UCSD-AML1 (cell line): Measurements from ENCODE around the gene KIAA1958.
"Not testable (repeated sequence)": the region's sequence is repeated elsewhere in the genome, so short reads cannot be mapped to it uniquely, and the experiment has no call there.

Source experiments
- DNase-seq: peaks from one replicate; lab custom pipeline; 2025; ENCODE audit not compliant: unreplicated experiment; lab: John Stamatoyannopoulos, UW

KIAA1958 gene

GRCh38 chr9:112489039-112489546, 2.5 kb downstream of the KIAA1958 start:
- DNase-seq, result no peak

- DNase-seq, result no peak
These were observed 3.4 kb downstream of the KIAA1958 start for GRCh38 chr9:112489876-112490666.

GRCh38 chr9:112493393-112494137, 6.9 kb downstream of the KIAA1958 start:
- no peak for DNase-seq

- DNase-seq, result no peak
These were observed 7.5 kb downstream of the KIAA1958 start for GRCh38 chr9:112494153-112494552.

GRCh38 chr9:112495614-112496013, 9.0 kb downstream of the KIAA1958 start:
- DNase-seq, result no peak

- no peak for DNase-seq
These were observed 9.6 kb downstream of the KIAA1958 start for GRCh38 chr9:112496074-112496722.

GRCh38 chr9:112500842-112501241, 14.2 kb downstream of the KIAA1958 start:
- no peak for DNase-seq

- DNase-seq, result no peak
These were observed 14.7 kb downstream of the KIAA1958 start for GRCh38 chr9:112501287-112501686.

- DNase-seq, result no peak
These were observed 15.7 kb downstream of the KIAA1958 start for GRCh38 chr9:112502175-112502946.

- no peak for DNase-seq
These were observed 16.5 kb downstream of the KIAA1958 start for GRCh38 chr9:112503170-112503569.

GRCh38 chr9:112505086-112505485, 18.5 kb downstream of the KIAA1958 start:
- no peak for DNase-seq

GRCh38 chr9:112505607-112506006, 19.0 kb downstream of the KIAA1958 start:
- no peak for DNase-seq

- DNase-seq, result no peak
These were observed 19.9 kb downstream of the KIAA1958 start for GRCh38 chr9:112506571-112506970.

GRCh38 chr9:112507001-112507680, 20.5 kb downstream of the KIAA1958 start:
- no peak for DNase-seq

- DNase-seq, result no peak
These were observed 21.8 kb downstream of the KIAA1958 start for GRCh38 chr9:112508377-112508776.

- not testable (repeated sequence) for DNase-seq
These were observed 25.8 kb downstream of the KIAA1958 start for GRCh38 chr9:112512377-112512776.

GRCh38 chr9:112516769-112517168, 30.1 kb downstream of the KIAA1958 start:
- DNase-seq, result no peak

GRCh38 chr9:112520069-112520468, 33.4 kb downstream of the KIAA1958 start:
- no peak for DNase-seq

GRCh38 chr9:112520656-112521055, 34.0 kb downstream of the KIAA1958 start:
- no peak for DNase-seq

GRCh38 chr9:112526973-112527372, 40.3 kb downstream of the KIAA1958 start:
- no peak for DNase-seq
